RKO (cell line): ENCODE results near the gene MPHOSPH8.
"Not testable (repeated sequence)": the region's sequence is repeated elsewhere in the genome, so short reads cannot be mapped to it uniquely, and the experiment has no call there.

Source experiments
- DNase-seq: peaks from one replicate; pipeline ENCODE4 v3.0.0-alpha.2; 2016; ENCODE audit warnings: low spot score

The MPHOSPH8 gene

DNA sequence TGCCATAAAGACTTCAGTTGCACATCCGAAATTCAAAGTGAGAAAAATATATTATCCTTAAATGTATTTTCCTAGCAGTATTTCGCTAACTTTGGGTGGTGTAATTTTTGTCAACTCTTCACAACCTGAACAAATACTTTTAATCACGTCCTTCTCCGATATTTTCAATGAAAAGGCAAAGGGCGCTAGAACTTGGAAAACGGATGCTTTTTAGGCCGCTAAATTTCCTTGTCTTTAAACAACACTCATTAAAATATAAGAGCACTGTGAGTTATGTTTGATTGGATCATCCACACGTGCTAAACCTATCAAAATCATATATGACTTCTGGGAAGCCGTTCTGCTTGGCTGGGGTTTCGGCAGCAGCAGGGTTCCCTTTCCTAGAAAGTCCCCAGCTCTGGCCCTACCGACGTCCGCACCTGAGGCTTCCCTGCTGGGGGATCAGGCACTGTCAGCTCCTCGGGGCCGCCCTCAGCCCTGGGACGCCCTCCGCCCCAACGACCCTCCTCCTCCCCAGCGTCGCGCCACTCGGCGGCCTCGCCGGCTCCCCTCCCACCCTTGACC, 462 bp upstream of the MPHOSPH8 start:
- DNase-seq: peak; percentile 70

DNA sequence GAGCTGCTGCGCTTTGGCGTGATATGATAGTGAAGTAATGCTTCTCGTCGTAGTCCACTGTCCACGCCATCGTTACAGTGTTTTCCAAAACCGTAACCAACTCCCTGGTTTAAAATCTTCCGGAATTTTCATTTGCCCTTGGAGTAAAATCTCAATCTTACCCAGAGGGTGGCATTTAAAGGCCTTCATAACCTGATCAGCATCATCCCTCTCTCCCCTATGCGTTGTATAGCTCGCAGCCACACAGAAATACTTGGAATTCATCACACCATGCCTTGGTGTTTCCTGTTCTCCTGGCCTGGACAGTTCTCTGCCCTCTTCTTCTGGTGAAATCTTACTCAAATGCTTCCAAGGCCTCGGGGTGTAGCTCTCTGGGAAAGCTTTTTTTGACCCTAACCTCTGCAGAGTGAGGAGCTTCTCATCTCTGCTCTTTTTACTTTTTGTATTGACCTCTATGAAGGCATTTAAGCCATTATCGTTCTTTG, 839 bp downstream of the MPHOSPH8 start:
- DNase-seq: peak; percentile 62

DNA sequence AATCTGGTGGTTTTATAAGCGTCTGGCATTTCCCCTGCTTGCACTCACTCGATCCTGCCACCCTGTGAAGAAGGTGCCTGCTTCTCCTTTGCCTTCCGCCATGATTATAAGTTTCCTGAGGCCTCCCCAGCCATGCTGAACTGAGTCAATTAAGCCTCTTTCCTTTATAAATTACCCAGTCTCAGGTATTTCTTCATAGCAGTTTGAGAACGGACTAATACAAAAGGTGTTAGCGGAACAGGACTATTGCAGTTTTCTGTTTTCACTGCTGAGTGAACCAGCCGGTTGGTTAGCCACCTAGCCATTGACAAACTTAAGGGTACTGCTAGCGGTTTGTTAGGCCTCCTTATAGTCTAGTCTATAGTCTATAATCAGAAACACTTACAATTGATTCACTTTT, 2.5 kb downstream of the MPHOSPH8 start:
- not testable (repeated sequence) for DNase-seq

DNA sequence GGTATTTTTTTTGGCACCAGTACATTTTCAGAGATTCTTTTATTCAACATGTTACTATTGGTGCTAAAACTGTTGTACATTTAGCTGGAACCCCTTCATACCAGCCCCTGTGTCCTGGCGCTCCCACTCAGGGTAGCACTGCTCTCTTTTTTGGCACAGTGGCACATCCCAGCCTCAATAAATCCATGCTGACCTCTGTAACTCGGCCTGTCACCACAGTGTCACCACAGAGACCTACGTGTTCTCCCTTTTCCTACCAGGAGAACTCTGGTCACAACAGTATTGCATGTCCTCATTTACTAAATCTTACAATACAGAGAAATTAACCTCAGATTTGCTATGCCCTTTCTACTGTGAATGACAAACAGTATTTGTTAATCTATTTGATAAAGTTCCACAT, 10.2 kb downstream of the MPHOSPH8 start:
- DNase-seq: no peak

DNA sequence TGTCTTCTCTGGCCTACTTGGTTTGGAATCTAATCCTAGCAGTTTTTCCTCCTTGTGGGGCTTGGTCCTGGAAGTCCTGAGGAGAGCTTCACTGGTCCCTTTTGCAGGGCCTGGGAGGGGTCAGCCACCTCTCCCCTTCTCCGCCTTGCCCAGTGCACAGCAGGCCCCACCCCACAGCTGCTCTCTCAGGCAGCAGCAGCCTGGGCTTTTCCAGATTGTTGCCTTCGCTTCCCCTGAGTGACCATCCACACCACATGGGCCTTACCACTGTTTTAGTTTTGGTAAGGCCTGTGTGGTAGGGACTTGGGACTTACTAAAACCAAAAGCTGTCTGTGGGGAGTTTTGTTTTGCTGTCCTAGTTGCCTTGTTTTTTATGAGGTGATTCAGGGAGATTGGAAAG, 11.5 kb downstream of the MPHOSPH8 start:
- no peak for DNase-seq

DNA sequence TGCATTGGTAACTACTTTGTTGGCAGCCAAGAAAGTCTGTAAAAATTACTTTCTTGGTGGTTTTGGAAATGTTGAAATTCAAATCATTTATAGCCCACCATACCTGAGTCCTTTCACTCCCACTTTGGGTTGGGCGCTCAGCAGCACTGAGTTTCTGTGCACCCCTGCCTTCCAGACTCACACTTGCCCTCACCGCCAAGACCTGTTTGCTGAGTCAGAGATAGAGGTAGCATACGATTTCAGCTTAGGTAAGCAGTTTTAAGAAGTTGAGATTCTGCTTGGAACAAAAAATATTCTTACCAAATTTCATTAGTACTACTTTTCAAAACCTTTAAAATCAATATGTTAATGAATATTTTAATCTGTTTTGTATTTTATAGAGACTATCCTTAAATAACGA, 12.6 kb downstream of the MPHOSPH8 start:
- no peak for DNase-seq

DNA sequence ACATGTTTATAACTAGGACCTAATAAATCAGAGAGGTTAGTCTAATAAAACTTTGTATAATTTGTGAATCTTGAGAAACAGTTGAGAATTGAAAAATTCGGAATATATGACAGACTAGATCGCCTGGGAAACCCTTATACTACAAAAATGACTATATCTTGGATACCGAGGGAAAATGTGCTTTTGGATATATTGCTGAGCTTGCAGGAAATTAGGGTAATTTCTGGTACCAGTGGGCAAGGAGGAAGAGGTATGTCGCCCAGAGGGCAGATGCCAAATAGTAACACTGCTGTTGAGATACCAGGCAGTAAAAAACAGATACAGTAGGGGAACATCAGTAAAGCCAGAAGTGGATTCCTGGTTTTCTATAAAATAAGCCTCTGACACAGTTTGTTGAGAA, 17.3 kb downstream of the MPHOSPH8 start:
- DNase-seq: no peak

DNA sequence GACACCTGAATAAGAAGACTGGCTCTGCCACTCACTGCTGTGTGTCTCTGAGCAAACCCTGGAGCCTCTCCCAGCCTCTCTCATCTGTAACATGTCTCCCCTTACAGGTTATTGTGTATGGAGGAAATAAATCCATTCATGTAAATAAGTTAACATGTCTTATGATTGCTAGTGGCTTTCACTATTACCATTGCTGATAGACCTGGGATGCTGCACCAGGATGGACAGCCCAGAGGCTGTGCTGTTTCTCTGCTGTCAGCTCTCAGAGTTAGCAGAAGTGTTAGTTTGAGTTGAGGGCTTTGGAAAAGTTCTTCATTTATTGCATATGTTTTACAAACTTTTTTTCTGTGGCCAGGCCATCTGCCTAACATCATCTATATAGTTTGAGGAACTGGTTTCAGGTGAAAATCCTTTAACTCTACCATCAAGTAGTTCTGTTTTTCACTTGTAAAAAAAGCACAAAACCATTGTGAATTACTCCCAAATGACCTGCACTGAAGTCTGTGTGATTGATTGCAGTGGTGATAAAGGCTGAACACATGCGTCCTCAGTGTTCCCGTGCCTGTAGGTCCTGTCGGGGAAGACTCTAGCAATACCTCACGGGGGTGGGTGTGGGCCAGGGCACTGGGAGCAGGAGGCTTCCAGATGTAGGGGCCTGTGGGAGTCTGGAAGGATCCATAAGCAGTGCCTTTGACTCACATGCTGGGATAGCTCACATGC, 24.6 kb downstream of the MPHOSPH8 start:
- no peak for DNase-seq

DNA sequence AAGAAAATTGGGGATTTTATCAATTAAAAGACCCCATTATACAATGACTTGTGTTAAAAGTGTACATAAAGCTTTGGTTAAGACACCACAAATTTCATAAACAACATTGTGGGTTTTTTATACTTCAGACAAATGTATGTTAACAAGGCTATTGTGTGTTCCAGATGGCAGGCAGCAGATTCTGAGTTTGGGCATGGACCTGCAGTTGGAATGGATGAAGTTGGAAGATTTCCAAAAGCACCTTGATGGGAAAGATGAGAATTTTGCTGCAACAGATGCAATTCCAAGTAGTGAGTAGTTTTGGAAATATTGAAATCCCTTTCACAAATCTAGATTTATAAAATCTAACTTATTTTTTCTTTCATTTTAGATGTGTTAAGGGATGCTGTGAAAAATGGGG, 25.4 kb downstream of the MPHOSPH8 start:
- DNase-seq: no peak

DNA sequence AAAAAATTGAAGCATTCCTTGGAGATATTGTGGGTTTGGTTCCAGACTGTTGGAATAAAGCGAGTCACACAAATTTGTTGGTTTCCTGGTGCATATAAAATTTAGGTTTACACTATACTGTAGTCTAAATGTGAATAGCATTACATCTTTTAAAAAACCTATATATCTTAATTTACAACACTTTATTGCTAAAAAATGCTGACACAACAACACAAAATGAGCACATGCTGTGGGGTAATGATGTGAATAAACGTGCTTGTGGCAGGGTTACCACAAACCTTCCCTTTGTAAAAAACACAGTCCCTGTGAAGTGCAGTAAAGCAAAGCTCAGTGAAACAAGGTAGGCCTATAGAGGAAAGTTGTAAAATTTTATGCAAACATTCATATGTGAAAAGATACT, 27.7 kb downstream of the MPHOSPH8 start:
- DNase-seq: no peak

DNA sequence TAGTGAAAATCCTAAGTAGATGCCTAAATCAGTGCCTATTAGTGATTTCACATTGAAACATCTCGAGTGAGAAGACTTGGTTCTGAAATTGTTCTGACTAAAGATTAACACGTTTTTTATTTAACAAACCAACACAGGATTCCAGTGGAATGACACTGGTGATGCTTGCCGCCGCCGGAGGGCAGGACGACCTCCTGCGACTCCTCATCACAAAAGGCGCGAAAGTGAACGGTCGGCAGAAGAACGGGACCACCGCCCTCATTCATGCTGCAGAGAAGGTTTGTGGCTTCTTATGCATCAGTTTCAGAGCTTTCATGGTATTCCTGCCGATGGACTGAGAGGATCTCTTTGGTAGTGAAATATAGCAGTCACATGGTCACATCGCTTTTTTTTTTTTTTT, 28.1 kb downstream of the MPHOSPH8 start:
- DNase-seq: no peak

DNA sequence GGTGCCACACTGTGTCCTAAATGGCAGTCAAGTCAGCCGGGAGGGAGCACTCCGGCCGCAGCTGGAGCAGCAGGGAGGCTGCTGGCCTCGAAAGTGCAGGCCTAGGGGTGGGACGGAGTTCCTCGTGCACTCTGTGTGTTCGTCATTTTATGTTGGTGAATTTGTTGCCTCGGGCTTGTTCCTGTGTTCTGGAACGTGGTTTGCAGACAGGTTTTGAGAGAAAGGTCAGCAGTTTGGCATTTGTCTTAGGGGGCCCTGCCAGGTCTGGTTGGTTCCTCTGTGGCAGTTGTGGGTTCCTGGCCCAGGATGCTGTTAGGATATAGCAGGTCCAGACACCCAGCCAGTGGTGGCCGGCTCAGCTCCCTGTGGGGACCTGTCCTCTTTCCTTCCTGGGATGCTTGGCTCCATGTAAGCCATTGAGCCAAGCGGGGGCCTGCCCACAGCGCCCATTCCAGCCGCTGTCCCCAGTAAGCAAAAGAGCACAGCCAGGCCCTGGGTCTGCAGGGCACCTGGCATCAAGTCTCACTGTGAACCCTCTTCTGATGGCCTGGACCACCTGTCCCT, 30.0 kb downstream of the MPHOSPH8 start:
- DNase-seq: no peak

DNA sequence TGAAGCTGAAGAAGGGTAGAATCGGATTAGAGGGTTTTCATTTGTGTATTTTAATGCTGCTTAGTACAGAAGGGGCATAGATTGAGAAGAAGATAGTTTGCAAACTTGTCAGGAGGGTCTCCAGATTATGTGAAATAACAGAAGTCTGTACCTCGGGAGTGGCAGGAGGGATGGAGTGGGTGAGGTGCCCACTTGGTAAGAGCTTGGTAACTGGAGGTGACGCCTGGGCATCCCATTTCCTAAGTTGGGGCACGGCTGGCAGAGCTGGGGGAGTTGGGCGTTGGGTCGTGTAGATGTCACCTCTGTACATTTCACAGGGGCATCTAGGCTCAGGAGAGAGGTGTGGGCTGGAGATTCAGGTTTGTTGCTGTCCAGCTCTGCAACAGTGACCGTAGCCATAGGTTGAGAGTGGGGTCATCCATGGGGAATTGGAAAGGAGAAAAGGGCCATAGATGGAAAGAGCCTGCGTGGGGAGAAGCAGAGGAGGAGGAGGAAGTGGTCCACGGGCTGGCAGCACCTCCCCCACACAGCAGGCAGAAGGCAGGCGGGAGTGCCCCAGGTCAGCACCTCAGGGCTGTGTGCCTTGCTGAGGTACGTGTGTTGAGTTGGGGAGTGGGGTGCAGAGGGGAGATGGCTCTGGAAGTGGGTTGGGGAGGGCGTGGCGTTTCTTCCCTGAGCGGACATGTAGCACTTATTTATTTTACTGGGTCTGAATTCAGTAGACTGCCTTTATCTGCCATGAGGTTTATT, 31.2 kb downstream of the MPHOSPH8 start:
- no peak for DNase-seq

DNA sequence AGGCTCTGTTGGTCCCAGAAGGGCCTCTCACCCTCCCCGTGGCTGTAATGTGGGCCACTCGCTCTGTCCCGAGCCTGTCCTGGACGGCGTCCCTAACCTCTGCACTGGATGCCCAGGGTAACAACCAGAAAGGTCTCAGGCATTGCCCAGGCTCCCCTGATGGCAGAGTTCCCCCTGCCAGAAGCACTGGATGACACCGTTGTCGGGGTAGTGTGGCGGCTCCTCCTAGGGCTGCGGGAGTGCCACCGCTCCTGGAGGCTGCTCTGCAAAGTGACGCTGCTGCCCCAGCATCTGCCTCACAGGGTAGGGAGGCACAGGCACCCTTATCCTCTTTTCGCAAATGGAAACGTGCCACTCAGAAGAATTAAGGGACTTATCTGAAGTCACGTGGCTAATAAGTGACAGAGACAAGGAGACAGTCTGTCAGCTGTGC, 32.0 kb downstream of the MPHOSPH8 start:
- no peak for DNase-seq

DNA sequence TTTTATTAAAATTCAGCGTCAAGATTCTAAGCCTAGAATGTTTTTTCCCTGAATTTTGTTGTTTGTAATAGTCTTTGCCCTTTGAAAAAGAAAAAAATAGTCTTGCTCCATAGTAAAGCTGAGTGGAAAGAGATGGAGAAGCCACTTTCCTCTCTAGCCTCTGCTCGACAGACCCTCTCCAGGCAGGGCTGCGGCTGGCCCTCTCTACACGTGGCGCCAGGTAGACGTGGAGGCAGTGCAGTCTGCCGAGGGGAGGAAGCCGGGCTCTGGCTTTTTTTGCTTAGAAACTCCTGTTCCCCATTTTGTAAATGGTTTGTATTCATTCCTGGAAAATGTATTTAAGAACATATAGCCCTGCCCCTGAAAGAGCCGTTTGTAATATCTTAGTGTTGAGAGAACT, 35.3 kb downstream of the MPHOSPH8 start:
- no peak for DNase-seq

DNA sequence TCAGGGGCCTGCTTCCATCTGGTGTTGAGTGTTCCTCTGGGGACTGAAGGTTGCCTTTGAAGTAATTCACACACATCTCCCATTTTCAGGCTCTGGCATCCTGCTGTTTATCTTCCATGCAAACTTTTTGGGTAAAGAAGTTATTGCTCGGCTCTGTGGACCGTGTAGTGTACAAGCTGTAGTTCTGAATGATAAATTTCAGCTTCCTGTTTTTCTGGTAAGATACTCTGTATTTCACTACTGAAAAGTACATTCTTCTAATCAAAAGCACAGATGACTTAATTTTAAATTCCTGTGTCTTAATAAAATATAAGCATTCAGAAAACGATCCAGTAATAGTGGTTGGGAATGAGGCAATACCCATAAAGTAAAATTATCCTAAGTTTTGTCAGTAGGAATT, 36.7 kb downstream of the MPHOSPH8 start:
- no peak for DNase-seq

DNA sequence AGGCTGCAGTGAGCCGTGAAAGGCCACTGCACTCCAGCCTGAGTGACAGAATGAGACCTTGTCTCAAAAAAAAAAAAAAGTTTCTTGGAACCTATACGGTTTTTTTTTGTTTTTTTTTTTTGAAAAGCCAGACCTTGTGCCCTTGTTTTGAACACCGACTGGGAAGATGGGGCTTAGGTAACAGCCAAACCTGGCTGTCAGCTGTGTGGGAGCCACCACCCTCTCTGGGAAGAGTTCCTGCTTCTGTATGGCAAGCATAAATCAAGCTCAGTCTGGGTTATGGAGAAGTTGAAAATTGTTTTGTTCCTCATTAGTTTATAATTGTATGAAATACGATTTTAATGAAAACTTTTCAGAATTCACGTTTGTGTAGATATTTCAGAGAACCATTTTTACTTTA, 39.5 kb downstream of the MPHOSPH8 start:
- no peak for DNase-seq

DNA sequence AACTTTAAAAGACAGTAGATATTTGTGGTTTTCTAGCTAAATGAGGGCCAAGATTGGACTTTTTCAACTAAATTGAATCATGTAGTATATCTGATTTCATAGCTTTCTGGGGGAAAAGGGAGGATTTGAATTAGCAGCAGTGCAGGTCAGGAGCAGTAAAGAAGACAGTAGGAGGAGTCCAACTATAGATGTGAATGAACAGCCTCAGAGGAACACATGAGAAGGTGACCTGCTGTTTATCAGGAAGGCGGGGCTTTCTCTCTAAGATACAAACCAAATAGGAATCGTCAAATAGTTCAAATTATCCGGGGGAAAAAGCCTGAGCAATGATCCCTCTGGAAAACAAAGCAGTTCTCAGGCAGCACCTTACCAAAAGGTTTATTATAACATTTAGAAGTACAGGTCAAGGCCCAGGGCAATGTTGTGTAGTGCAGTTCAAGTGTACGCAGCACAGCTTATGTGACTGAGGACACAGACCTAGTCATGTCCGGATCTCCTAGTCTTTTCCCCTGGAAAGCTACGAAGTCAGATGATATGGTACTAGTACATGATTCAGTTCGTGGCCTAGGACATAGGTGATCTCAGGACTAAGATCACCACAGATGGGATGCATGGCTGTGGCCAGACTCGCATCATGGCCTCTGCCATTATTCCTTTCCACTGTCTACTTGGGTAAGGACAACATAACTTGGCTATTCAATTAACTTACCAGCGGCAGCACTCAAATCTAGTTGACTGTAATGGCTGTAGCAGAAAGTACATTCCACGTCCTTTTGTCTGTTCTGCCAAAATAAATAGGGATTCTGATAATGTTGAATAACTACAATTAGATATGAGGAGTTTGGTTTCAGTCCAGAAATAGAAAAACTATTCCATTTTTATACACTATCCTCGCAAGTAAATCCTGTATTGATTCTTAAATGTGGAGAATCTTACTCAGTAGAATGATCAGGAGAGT, 40.3 kb downstream of the MPHOSPH8 start:
- DNase-seq: no peak

DNA sequence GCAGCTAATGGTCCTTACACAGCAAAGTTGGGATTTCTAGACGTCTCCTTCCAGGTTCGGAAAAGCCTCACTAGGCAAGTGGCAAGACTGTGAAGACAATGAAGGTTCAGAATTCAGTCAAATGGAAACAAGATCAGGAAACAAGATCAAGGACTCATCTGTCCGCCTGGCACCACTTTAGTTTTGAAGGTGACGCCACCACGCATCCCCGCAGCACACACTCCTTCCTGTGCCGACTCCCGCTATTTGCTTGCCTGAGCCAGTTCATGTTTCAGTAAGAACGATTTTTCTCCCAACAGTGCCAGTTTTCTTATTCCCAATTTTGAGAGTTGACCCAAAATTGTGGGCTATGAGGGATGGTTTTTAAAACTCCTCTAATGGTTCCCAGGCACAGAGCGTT, 41.4 kb downstream of the MPHOSPH8 start:
- DNase-seq: no peak

DNA sequence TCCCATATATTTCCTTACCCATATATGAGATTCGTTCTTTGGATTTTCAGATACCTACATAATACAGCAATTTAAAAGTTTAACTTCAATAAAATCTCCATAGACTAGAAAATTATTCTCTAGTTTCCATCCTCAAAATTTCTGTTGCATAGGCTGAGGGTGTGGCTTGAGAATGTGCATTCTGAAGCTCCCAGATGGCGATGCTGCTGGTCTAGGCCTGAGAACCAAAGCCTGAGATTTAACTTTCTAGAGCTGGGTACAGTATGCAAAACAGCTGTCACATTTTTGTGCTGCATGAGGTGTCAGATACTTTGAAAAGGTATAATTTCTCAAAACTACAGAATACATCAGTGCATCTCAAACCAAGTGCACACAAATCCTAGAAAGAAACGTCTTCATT, 42.7 kb downstream of the MPHOSPH8 start:
- DNase-seq: no peak

DNA sequence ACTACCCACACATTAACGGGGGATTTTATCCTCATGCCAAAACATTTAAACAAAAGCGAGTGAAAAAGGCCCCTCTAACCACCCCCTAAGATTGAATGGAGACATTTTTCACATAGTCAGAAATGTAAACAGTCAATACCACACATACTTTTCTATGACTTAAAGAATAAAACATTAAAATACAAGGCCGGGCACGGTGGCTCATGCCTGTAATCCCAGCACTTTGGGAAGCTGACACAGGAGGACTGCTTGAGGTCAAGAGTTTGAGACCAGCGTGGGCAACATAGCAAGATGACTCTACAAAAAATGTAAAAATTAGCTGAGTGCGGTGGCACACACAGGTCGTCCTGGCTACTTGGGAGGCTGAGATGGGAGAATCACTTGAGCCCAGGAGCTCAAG, 47.3 kb downstream of the MPHOSPH8 start:
- no peak for DNase-seq

DNA sequence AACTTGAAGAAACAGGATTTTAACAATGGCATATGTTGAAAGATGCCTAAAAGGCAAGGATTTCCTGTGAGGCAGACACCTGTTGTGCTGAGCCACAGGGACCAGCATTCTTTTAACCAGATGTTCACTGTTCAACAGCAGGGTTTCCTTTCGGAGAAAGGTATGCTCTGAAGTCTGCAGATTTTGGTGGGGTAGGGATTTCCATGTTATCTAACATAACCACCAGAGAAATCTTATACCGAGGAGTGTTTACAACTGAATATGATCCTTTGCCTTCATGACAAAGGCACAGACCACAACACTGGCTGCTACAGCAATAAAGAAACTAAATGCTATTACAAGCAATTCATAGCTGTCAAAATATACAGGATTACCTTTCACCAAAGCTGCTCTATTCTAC, 48.1 kb downstream of the MPHOSPH8 start:
- DNase-seq: no peak
